ENCODE measurements around the gene RPL36. TPM values are rescaled to one million over a fixed set of nuclear protein-coding genes. Genes with fewer than 3 reads are reported as not detected.
A peak's percentile ranks its signal among the peaks of the same experiment; 100 is the strongest.

RPL36 gene
- total RNA-seq, 1 donor from 2014 or later: 1,018 TPM

GRCh38 chr19:5645409-5645808 is 44.7 kb upstream of the RPL36 start:
- no peak overlapping the region for H3K4me3 ChIP-seq (ENCODE audit: low read depth, low read length)
- peaks cover 26% of the 10 kb centered on the region for H3K36me3 ChIP-seq (ENCODE audit: control insufficient read depth, insufficient read depth, low read length)
- DNase-seq (ENCODE audit: low read depth) (no peak), FAIRE-seq (no peak)
- no peak for TF ChIP-seq CTCF (IDR thresholded peaks at IDR 0.05; ENCODE audit: insufficient read depth, low read length, severe bottlenecking)
- H3K27me3 ChIP-seq (ENCODE audit: control insufficient read depth, insufficient read depth, low read length): no peaks in the 10 kb centered on the region

DNA sequence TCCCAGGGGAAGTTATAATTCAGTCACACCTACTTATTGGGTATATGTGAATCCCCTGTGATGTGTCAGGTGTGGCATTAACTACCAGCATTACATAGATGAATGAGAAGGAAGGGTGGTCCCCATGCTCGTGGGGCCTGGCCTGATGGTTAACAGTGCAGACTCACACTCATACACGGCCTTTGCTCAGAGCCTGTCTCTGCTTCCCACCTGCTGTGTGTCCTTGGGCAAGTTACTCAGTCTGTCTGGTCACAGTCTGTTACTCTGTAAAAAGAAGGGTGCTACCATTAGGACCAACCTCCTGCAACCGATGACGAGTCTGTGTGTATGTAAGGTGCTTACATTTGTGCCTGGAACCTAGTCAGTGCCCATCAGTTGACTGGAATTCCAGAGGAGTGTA is 43.4 kb upstream of the RPL36 start:
- peaks cover 34% of the 10 kb centered on the region for H3K36me3 ChIP-seq (ENCODE audit: control insufficient read depth, insufficient read depth, low read length)
- H3K4me3 ChIP-seq (ENCODE audit: low read depth, low read length): no peak overlapping the region
- no peak for DNase-seq (ENCODE audit: low read depth)
- peak; percentile 23 for FAIRE-seq
- TF ChIP-seq CTCF (IDR thresholded peaks at IDR 0.05; ENCODE audit: insufficient read depth, low read length, severe bottlenecking): no peak
- no peaks in the 10 kb centered on the region for H3K27me3 ChIP-seq (ENCODE audit: control insufficient read depth, insufficient read depth, low read length)

DNA sequence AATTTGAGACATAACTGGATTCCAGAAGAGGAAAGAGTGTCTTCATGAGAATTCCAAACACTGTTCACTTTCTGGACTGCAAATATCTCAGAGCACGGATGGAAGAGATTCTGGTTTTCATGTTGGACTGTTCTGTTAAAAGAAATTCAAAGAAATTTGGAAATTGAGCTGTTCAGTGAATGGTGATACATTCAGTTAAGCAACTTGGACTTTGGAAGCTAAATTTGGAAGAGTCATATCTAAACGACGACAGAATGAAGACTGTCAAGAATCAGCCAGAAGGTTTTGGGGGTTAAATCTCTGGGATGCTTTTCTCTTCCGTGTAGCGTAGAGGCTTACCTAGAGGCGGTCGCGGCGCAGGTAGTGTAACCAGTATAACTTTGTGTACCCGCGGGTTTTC is 41.6 kb upstream of the RPL36 start:
- Histone ChIP-seq H3K36me3 (ENCODE audit: control insufficient read depth, insufficient read depth, low read length) (peaks cover 39% of the 10 kb centered on the region), H3K27me3 (ENCODE audit: control insufficient read depth, insufficient read depth, low read length) (no peaks in the 10 kb centered on the region), H3K4me3 (ENCODE audit: low read depth, low read length) (no peak overlapping the region)
- FAIRE-seq (no peak), DNase-seq (ENCODE audit: low read depth) (no peak)
- TF ChIP-seq CTCF (IDR thresholded peaks at IDR 0.05; ENCODE audit: insufficient read depth, low read length, severe bottlenecking): no peak

DNA sequence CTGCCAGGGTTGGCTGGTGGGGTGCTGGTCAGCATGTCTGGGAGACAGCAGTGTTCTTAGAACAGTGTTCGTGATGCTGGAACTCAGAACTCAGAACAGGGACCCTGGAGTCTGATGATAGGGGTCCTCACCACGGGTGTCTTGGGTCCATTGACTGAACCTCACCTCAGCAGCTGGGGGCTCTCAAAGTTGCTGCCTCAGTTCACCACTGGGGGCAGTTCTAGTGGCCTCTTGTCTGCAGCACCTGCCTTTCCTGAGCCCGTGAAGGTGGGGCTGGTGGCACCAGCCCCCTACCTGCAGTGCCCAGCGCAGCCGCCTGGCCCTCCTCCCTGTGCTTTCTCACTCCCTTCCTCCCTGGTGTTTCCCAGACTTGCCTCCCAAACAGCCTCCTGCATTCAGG is 38.7 kb upstream of the RPL36 start:
- H3K4me3 ChIP-seq (ENCODE audit: low read depth, low read length): no peak overlapping the region
- no peak for FAIRE-seq
- no peak for DNase-seq (ENCODE audit: low read depth)
- no peaks in the 10 kb centered on the region for H3K27me3 ChIP-seq (ENCODE audit: control insufficient read depth, insufficient read depth, low read length)
- H3K36me3 ChIP-seq (ENCODE audit: control insufficient read depth, insufficient read depth, low read length): peaks cover 41% of the 10 kb centered on the region
- no peak for TF ChIP-seq CTCF (IDR thresholded peaks at IDR 0.05; ENCODE audit: insufficient read depth, low read length, severe bottlenecking)

DNA sequence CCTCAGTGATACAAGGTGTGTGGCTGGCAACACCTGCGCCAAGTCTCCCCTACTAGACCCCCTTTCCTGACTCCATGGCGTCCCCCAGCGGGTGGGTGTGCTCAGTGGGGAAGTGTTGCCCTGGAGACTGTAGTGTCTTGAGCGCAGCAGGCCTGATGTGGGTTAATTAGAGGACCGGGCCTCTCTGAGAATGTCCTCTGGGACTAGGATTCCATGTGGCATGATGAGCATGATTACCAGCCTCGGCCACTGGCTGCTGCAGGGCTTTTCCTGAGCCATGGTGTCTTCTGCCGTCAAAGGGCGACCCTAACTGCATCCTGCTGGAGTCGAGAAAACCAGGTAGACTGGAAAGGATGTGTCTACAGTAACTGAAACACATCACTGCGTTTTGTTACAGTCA is 37.8 kb upstream of the RPL36 start:
- FAIRE-seq (no peak), DNase-seq (ENCODE audit: low read depth) (no peak)
- H3K36me3 ChIP-seq (ENCODE audit: control insufficient read depth, insufficient read depth, low read length): peaks cover 37% of the 10 kb centered on the region
- no peak overlapping the region for H3K4me3 ChIP-seq (ENCODE audit: low read depth, low read length)
- no peaks in the 10 kb centered on the region for H3K27me3 ChIP-seq (ENCODE audit: control insufficient read depth, insufficient read depth, low read length)
- TF ChIP-seq CTCF (IDR thresholded peaks at IDR 0.05; ENCODE audit: insufficient read depth, low read length, severe bottlenecking): no peak

DNA sequence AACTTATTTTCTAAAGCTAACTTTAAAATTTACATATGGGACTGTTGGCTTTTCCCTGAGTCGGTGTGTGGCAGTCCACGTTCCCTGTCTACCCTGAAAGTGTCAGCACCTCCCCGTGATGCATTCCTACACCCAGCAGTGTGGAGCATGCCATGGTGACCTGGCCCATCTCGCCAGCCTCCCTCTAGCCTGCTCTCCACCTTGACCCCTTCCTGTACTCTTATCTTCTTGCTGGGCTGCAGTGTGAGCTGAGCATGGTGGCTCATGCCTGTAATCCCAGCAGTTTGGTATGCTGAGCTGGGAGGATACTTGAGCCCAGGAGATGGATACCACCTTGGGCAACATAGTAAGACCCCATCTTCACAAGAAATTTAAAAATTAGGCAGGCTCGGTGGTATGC is 35.2 kb upstream of the RPL36 start:
- Histone ChIP-seq H3K36me3 (ENCODE audit: control insufficient read depth, insufficient read depth, low read length) (peaks cover 37% of the 10 kb centered on the region), H3K27me3 (ENCODE audit: control insufficient read depth, insufficient read depth, low read length) (no peaks in the 10 kb centered on the region), H3K4me3 (ENCODE audit: low read depth, low read length) (no peak overlapping the region)
- DNase-seq (ENCODE audit: low read depth): no peak
- no peak for TF ChIP-seq CTCF (IDR thresholded peaks at IDR 0.05; ENCODE audit: insufficient read depth, low read length, severe bottlenecking)
- FAIRE-seq: no peak

Measured in bronchial epithelial cell (primary cell).